HG03159 (cell line): ENCODE results near the gene HPS4.
"Not testable (repeated sequence)": the region's sequence is repeated elsewhere in the genome, so short reads cannot be mapped to it uniquely, and the experiment has no call there.

Experiments
- ATAC-seq: cut with Tn5 transposase; IDR thresholded peaks from one replicate; pipeline ENCODE4 v1.9.1; 2021; ENCODE audit warnings: mild to moderate bottlenecking, moderate library complexity; ENCODE audit not compliant: unreplicated experiment

HPS4 gene

GRCh38 chr22:26483439-26484359 lies at the start of gene HPS4, which contains the start of gene SRRD:
Gene HPS4 (minus strand): TSS chr22:26483783. CDS start chr22:26481762, 2,021 bp downstream.
Gene SRRD (plus strand): TSS chr22:26483877. CDS start chr22:26483891, 14 bp downstream.
- peak; percentile 59 for ATAC-seq

GRCh38 chr22:26529345-26529744 lies 45.8 kb upstream of the HPS4 start:
- ATAC-seq: no peak

GRCh38 chr22:26528518-26528917 lies 44.9 kb upstream of the HPS4 start:
- not testable (repeated sequence) for ATAC-seq

GRCh38 chr22:26527574-26528465 lies 44.2 kb upstream of the HPS4 start:
- no peak for ATAC-seq

- ATAC-seq: no peak
Observed at GRCh38 chr22:26527167-26527566, 43.6 kb upstream of the HPS4 start.

GRCh38 chr22:26525946-26526564 lies 42.5 kb upstream of the HPS4 start:
- no peak for ATAC-seq

- ATAC-seq: no peak
Observed at GRCh38 chr22:26524870-26525269, 41.3 kb upstream of the HPS4 start.

- no peak for ATAC-seq
Observed at GRCh38 chr22:26522592-26522991, 39.0 kb upstream of the HPS4 start.

- no peak for ATAC-seq
Observed at GRCh38 chr22:26522012-26522411, 38.4 kb upstream of the HPS4 start.

- ATAC-seq: no peak
Observed at GRCh38 chr22:26517429-26517828, 33.8 kb upstream of the HPS4 start.

GRCh38 chr22:26516503-26516902 lies 32.9 kb upstream of the HPS4 start:
- no peak for ATAC-seq

GRCh38 chr22:26515931-26516330 lies 32.3 kb upstream of the HPS4 start:
- ATAC-seq: no peak

- no peak for ATAC-seq
Observed at GRCh38 chr22:26514419-26515161, 31.0 kb upstream of the HPS4 start.

GRCh38 chr22:26513838-26514237 lies 30.3 kb upstream of the HPS4 start:
- no peak for ATAC-seq

- ATAC-seq: peak; percentile 96
Observed at GRCh38 chr22:26512149-26512793, 28.7 kb upstream of the HPS4 start, which contains the start of gene TFIP11. Gene TFIP11 (minus strand): TSS chr22:26512473. CDS start chr22:26510272, 2,201 bp downstream.

- no peak for ATAC-seq
Observed at GRCh38 chr22:26508148-26508547, 24.6 kb upstream of the HPS4 start.

- no peak for ATAC-seq
Observed at GRCh38 chr22:26503758-26504157, 20.2 kb upstream of the HPS4 start.

- no peak for ATAC-seq
Observed at GRCh38 chr22:26502688-26503561, 19.3 kb upstream of the HPS4 start.

- ATAC-seq: no peak
Observed at GRCh38 chr22:26501996-26502395, 18.4 kb upstream of the HPS4 start.
